ENCODE measurements around the gene POC1A.

GRCh38 chr3:52067526-52067925 lies 86.7 kb downstream of the POC1A start:
- TF ChIP-seq CTCF (IDR thresholded peaks at IDR 0.05) (no peak), POLR2A (IDR thresholded peaks at IDR 0.05) (no peak)

Measured in upper lobe of left lung (tissue), 4 donors.